ENCODE results near the gene PLPP2. TPM values are rescaled to one million over a fixed set of nuclear protein-coding genes. Genes with fewer than 3 reads are reported as not detected.

Gene PLPP2
- polyA plus RNA-seq, 1 donor (not counting 4 experiments of a cell fraction or from before 2014, with no cell fraction given): 13.6 TPM

DNA sequence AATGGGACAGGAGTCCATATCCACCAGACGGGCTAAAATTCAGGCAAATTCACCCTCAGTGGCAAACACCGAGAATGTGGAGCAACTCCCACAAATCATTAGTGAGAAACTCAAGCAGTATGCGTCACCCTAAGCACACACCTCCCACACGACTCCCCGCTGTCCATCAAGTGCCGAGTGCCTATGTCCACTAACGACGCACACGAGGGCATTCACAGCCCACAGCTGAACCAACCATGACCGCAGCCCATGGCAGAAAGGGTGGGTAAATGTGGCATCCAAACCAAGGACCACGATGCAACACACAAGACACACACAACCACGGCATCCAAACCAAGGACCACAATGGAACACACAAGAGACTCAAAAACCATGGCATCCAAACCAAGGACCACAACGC is 31.4 kb upstream of the PLPP2 start:
- no peaks in the 10 kb centered on the region for H4K20me1 ChIP-seq (ENCODE audit: control insufficient read depth, extremely low read depth, insufficient read depth, low read length)

DNA sequence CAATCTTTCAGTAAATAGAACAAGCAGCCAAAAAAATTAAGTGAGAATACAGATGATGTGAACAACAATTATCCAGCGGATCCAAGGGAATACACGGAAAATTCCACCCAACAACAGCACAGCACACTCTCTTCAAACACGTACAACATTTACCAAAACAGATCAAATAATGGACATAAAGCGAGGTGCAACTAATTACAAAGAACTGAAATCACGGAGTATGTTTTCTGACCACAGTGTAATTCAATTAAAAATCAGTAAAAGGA is 27.2 kb upstream of the PLPP2 start:
- Histone ChIP-seq H3K36me3 (ENCODE audit: control insufficient read depth in 2 of 2, extremely low read depth in 1 of 2, insufficient read depth in 2 of 2, low read length in 2 of 2) (peaks cover 25 to 27% of the 10 kb centered on the region in 2 experiments), H4K20me1 (ENCODE audit: control insufficient read depth, extremely low read depth, insufficient read depth, low read length) (no peaks in the 10 kb centered on the region), H3K9me1 (ENCODE audit: control insufficient read depth, extremely low read depth, insufficient read depth, low read length) (no peaks in the 10 kb centered on the region), H3K27ac (ENCODE audit: control insufficient read depth, insufficient read depth, low read length) (no peak overlapping the region), H3K9me3 (ENCODE audit: control insufficient read depth, low read depth, low read length) (no peaks in the 10 kb centered on the region), H3K27me3 (ENCODE audit: control insufficient read depth, extremely low read depth, insufficient read depth, low read length) (no peaks in the 10 kb centered on the region), H3K79me2 (ENCODE audit: control insufficient read depth, insufficient read depth, low read length) (peaks cover 29% of the 10 kb centered on the region), H3K4me2 (ENCODE audit: control insufficient read depth, extremely low read depth, insufficient read depth, low read depth, low read length) (no peak overlapping the region), H3K4me1 (ENCODE audit: control insufficient read depth, extremely low read depth, insufficient read depth, low read length) (no peaks in the 10 kb centered on the region), H3K4me3 (ENCODE audit: control insufficient read depth in 2 of 3, extremely low read depth in 1 of 3, insufficient read depth in 2 of 3, low read depth in 1 of 3, low read length in 3 of 3) (no peak overlapping the region), H2AFZ (ENCODE audit: control insufficient read depth, low read length) (no peak overlapping the region), H3K9ac (ENCODE audit: control insufficient read depth, extremely low read depth, insufficient read depth, low read length) (no peak overlapping the region)
- no peak for FAIRE-seq
- no peak for TF ChIP-seq EZH2 (IDR thresholded peaks at IDR 0.05; ENCODE audit: low read length)
- TF ChIP-seq, protein P1, sequence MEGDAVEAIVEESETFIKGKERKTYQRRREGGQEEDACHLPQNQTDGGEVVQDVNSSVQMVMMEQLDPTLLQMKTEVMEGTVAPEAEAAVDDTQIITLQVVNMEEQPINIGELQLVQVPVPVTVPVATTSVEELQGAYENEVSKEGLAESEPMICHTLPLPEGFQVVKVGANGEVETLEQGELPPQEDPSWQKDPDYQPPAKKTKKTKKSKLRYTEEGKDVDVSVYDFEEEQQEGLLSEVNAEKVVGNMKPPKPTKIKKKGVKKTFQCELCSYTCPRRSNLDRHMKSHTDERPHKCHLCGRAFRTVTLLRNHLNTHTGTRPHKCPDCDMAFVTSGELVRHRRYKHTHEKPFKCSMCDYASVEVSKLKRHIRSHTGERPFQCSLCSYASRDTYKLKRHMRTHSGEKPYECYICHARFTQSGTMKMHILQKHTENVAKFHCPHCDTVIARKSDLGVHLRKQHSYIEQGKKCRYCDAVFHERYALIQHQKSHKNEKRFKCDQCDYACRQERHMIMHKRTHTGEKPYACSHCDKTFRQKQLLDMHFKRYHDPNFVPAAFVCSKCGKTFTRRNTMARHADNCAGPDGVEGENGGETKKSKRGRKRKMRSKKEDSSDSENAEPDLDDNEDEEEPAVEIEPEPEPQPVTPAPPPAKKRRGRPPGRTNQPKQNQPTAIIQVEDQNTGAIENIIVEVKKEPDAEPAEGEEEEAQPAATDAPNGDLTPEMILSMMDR (optimal IDR thresholded peaks at IDR 0.05 in 1 of 3, IDR thresholded peaks at IDR 0.05 in 1 of 3, conservative IDR thresholded peaks at IDR 0.05 in 1 of 3; ENCODE audit: extremely low read depth in 1 of 3, insufficient read depth in 2 of 3, low read length in 3 of 3): no peak
- no peak for DNase-seq (ENCODE audit: low read depth, low spot score)
- dilution Hi-C loops (cut with MboI; ENCODE audit: extremely low pct_ligation_motif_present, low sequenced_read_pairs): no loop called here

More for the DNA sequence above, 31.4 kb upstream of the PLPP2 start:
- peaks cover 31% of the 10 kb centered on the region for H3K79me2 ChIP-seq (ENCODE audit: control insufficient read depth, insufficient read depth, low read length)
- H3K4me1 ChIP-seq (ENCODE audit: control insufficient read depth, extremely low read depth, insufficient read depth, low read length): no peaks in the 10 kb centered on the region
- TF ChIP-seq, protein P1 (optimal IDR thresholded peaks at IDR 0.05 in 1 of 3, IDR thresholded peaks at IDR 0.05 in 1 of 3, conservative IDR thresholded peaks at IDR 0.05 in 1 of 3; ENCODE audit: extremely low read depth in 1 of 3, insufficient read depth in 2 of 3, low read length in 3 of 3): no peak
- TF ChIP-seq EZH2 (IDR thresholded peaks at IDR 0.05; ENCODE audit: low read length): no peak
- DNase-seq (ENCODE audit: low read depth, low spot score) (no peak), FAIRE-seq (no peak)
- no peaks in the 10 kb centered on the region for H3K9me3 ChIP-seq (ENCODE audit: control insufficient read depth, low read depth, low read length)
- no peak overlapping the region for H3K27ac ChIP-seq (ENCODE audit: control insufficient read depth, insufficient read depth, low read length)
- no peak overlapping the region for H3K4me3 ChIP-seq (ENCODE audit: control insufficient read depth in 2 of 3, extremely low read depth in 1 of 3, insufficient read depth in 2 of 3, low read depth in 1 of 3, low read length in 3 of 3)
- no peaks in the 10 kb centered on the region for H3K27me3 ChIP-seq (ENCODE audit: control insufficient read depth, extremely low read depth, insufficient read depth, low read length)
- H3K4me2 ChIP-seq (ENCODE audit: control insufficient read depth, extremely low read depth, insufficient read depth, low read depth, low read length): no peak overlapping the region
- no peaks in the 10 kb centered on the region for H3K9me1 ChIP-seq (ENCODE audit: control insufficient read depth, extremely low read depth, insufficient read depth, low read length)
- peaks cover 26 to 32% of the 10 kb centered on the region in 2 experiments for H3K36me3 ChIP-seq (ENCODE audit: control insufficient read depth in 2 of 2, extremely low read depth in 1 of 2, insufficient read depth in 2 of 2, low read length in 2 of 2)
- dilution Hi-C loops (cut with MboI; ENCODE audit: extremely low pct_ligation_motif_present, low sequenced_read_pairs): no loop called here
- H2AFZ ChIP-seq (ENCODE audit: control insufficient read depth, low read length): no peak overlapping the region
- no peak overlapping the region for H3K9ac ChIP-seq (ENCODE audit: control insufficient read depth, extremely low read depth, insufficient read depth, low read length)
